ENCODE measurements around the gene C16orf95.

GRCh38 chr16:87278191-87279093, 38.8 kb downstream of the C16orf95 start:
- TF ChIP-seq CTCF (IDR thresholded peaks at IDR 0.05) (peak; percentile 56 to 79 (median 68)), POLR2A (IDR thresholded peaks at IDR 0.05) (no peak)

All from sigmoid colon (tissue), 3 donors.